BE2C (cell line): Measurements from ENCODE around the gene PSD.

Experiments used
- DNase-seq: peaks from one replicate; pipeline ENCODE4 v3.0.0-alpha.2; 2020
- H3K27me3 ChIP-seq: fragments of 250-450 bp; sonication (Bioruptor Pico); 2 replicates; pipeline ENCODE4 v1.5.1; 2020; ENCODE audit warnings: mild to moderate bottlenecking
- H3K36me3 ChIP-seq: fragments of 250-450 bp; sonication (Bioruptor Pico); 2 replicates; pipeline ENCODE4 v1.5.1; 2020; ENCODE audit warnings: mild to moderate bottlenecking
- H3K4me1 ChIP-seq: fragments of 250-450 bp; sonication (Bioruptor Pico); 2 replicates; pipeline ENCODE4 v1.5.1; 2020
- H3K4me3 ChIP-seq: 2 replicates; pipeline ENCODE4 v1.5.1; 2011; ENCODE audit warnings: low read depth, low read length
- H3K9me3 ChIP-seq: fragments of 250-450 bp; sonication (Bioruptor Pico); 2 replicates; pipeline ENCODE4 v1.5.1; 2020
- CTCF ChIP-seq: IDR thresholded peaks from 2 replicates; pipeline ENCODE4 v1.5.1; 2012; ENCODE audit warnings: mild to moderate bottlenecking, low read depth, low read length

PSD gene

DNA sequence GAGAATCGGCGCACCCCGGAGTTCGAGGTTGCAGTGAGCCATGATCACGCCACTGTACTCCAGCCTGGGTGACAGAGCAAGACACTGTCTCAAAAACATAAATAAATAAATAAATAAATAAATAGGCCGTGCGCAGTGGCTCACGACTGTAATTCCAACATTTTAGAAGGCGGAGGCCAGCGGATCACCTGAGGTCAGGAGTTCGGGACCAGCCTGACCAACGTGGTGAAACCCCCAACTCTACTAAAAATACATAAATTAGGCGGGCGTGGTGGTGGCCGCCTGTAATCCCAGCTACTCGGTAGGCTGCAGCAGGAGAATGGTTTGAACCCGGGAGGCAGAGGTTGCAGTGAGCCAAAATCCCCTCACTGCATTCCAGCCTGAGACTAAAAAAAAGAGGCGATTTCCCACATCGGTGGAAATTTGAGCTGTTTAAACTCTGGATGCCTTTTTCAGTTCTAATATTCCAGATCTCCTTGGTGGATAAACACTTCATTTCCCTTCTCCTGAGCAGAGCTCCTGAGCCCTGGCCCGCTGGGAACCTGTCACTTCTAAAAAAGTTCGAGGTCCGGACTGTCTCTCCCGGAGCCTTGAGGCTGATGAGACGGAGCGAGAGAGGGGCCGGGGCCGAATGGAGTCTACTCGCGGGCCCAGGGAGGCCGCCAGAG is 25.0 kb downstream of the PSD start:
- H3K4me1 ChIP-seq = no peaks in the 10 kb centered on the region
- H3K36me3 ChIP-seq = no peaks in the 10 kb centered on the region
- peak overlapping the region; percentile 68 for H3K4me3 ChIP-seq
- TF ChIP-seq CTCF = peak; percentile 78; the same call in 1 of the 2 replicates
- no peak for DNase-seq
- no peaks in the 10 kb centered on the region for H3K27me3 ChIP-seq
- H3K9me3 ChIP-seq = no peaks in the 10 kb centered on the region

DNA sequence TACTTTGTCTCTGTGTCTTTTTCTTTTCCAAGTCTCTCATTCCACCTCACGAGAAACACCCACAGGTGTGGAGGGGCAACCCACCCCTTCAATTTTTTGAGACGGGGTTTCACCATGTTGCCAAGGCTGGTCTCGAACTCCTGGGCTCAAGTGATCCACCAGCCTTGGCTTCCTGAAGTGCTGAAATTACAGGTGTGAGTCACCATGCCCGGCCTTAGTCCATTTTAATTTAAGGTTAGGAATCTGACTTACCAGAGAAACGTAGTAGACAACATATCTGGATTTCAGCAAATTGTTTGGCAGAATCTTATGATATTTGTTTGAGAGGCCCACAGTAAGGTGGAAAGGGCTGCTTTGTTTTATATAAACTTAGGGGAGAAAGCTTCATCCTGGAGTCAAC is 26.3 kb downstream of the PSD start:
- H3K9me3 ChIP-seq = no peaks in the 10 kb centered on the region
- TF ChIP-seq CTCF = no peak
- H3K36me3 ChIP-seq = no peaks in the 10 kb centered on the region
- no peaks in the 10 kb centered on the region for H3K27me3 ChIP-seq
- H3K4me1 ChIP-seq = no peaks in the 10 kb centered on the region
- no peak overlapping the region for H3K4me3 ChIP-seq
- DNase-seq = no peak

- no peaks in the 10 kb centered on the region for H3K36me3 ChIP-seq
- H3K4me3 ChIP-seq = no peak overlapping the region
- no peaks in the 10 kb centered on the region for H3K4me1 ChIP-seq
- no peak for DNase-seq
- no peaks in the 10 kb centered on the region for H3K27me3 ChIP-seq
- TF ChIP-seq CTCF = no peak
- H3K9me3 ChIP-seq = no peaks in the 10 kb centered on the region
Observed at GRCh38 chr10:102389894-102390293, 28.7 kb downstream of the PSD start.

GRCh38 chr10:102384606-102385429 is 33.8 kb downstream of the PSD start:
- no peak for TF ChIP-seq CTCF
- no peaks in the 10 kb centered on the region for H3K4me1 ChIP-seq
- H3K27me3 ChIP-seq = no peaks in the 10 kb centered on the region
- no peak for DNase-seq
- H3K4me3 ChIP-seq = no peak overlapping the region
- no peaks in the 10 kb centered on the region for H3K9me3 ChIP-seq
- H3K36me3 ChIP-seq = peaks cover 16% of the 10 kb centered on the region

GRCh38 chr10:102384053-102384452 is 34.5 kb downstream of the PSD start:
- H3K27me3 ChIP-seq = no peaks in the 10 kb centered on the region
- no peak for DNase-seq
- peaks cover 24% of the 10 kb centered on the region for H3K36me3 ChIP-seq
- no peak overlapping the region for H3K4me3 ChIP-seq
- TF ChIP-seq CTCF = peak; percentile 36
- H3K4me1 ChIP-seq = no peaks in the 10 kb centered on the region
- H3K9me3 ChIP-seq = no peaks in the 10 kb centered on the region

GRCh38 chr10:102382871-102383270 is 35.7 kb downstream of the PSD start:
- no peak for DNase-seq
- no peaks in the 10 kb centered on the region for H3K4me1 ChIP-seq
- H3K4me3 ChIP-seq = no peak overlapping the region
- H3K9me3 ChIP-seq = no peaks in the 10 kb centered on the region
- H3K36me3 ChIP-seq = peaks cover 24% of the 10 kb centered on the region
- no peak for TF ChIP-seq CTCF
- no peaks in the 10 kb centered on the region for H3K27me3 ChIP-seq
